Kidney capillary endothelial cell (primary cell): ENCODE results near the gene RORC.
A peak's percentile ranks its signal among the peaks of the same experiment; 100 is the strongest.

Experiments used
- DNase-seq: peaks from one replicate; pipeline ENCODE4 v3.0.0-alpha.2; 2018; ENCODE audit warnings: low spot score

Gene RORC

DNA sequence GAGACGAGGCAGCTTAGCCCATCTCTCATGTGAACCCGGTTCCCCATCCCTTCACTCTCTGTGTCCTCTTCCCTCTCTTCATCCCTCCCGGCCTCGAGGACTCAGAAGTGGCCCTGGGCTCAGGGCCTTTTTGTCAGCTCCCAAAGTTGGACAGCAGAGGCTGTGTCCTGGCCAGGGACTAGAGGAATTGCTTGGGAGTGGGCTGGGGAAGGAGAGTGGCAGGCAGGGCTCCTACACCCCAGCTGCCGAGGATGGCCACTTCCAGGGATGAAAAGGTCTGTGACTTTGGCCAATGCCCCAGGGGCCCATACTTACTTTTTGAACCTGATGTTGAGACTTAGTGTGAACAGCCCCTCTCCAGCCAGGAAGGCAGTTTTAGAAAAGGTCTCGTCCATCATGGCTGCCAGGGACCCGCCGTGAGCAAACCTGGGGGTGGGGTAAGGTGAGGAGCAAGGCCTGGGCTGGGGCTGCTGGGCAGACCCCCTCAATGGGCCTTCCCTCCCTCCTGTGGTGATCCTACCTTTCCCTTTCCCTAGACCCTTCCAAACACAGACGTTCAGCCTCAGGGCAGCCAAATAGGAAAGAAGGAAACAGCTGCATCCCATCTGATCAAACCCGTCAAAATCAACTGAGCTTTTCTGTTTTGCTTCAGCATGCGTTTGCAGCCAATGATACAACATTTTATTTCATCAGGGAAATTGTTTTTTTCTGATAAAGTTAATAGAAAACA, 16.4 kb upstream of the RORC start:
- DNase-seq, result no peak

GRCh38 chr1:151846686-151847237, 15.2 kb upstream of the RORC start:
- DNase-seq, result no peak

DNA sequence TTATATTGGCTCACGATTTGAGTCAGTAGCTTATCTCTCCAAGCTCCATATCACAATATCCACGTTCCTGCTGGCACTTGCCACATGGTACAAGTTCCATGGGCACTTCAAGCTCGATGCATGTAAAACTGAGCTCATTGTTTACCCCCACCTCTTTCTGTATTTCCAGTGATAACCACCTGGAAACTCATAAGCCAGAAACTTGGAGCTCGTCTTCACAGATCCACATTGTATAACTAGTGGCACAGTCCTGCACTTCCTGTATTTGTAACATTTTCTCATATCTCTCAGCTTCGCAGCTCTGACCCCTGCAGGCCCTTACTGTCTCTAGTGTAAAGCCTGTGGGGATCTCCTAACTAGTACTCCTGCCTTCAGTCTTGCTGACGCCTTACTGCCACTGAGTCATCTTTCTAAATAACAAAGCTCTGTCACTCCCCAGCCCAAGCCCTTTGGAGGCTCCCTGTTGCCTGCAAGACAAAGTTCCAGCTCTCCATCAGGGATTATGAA, 14.5 kb upstream of the RORC start:
- peak; percentile 48 for DNase-seq

DNA sequence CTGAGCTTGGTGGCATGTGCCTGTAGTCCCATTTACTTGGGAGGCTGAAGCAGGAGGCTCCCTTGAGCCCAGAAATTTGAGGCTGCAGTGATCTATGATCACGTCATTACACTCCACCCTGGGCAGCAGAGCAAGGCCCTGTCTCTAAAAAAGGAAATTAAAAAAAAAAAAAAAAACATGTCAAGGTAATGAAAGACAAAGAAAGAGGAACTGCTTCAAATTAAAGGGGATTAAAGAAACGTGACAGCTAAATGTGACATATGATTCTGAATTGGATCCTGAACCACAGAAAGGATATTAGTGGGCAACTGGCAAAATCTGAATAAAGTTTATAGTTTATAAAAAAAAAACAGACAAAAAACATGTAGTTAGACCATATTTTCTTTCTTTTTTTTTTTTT, 11.8 kb upstream of the RORC start:
- no peak for DNase-seq

GRCh38 chr1:151841141-151841540, 9.5 kb upstream of the RORC start:
- DNase-seq, result peak; percentile 35

GRCh38 chr1:151840421-151840820, 8.8 kb upstream of the RORC start:
- no peak for DNase-seq

GRCh38 chr1:151839457-151840403, 8.1 kb upstream of the RORC start, which contains the start of gene C2CD4D:
TSS of gene C2CD4D (minus strand) at chr1:151839820. CDS start at chr1:151838989, 831 bp downstream.
- no peak for DNase-seq

GRCh38 chr1:151839082-151839412, 7.4 kb upstream of the RORC start:
- no peak for DNase-seq

GRCh38 chr1:151838222-151839081, 6.8 kb upstream of the RORC start:
- no peak for DNase-seq

- no peak for DNase-seq
These were observed 6.3 kb upstream of the RORC start for GRCh38 chr1:151837884-151838221.

DNA sequence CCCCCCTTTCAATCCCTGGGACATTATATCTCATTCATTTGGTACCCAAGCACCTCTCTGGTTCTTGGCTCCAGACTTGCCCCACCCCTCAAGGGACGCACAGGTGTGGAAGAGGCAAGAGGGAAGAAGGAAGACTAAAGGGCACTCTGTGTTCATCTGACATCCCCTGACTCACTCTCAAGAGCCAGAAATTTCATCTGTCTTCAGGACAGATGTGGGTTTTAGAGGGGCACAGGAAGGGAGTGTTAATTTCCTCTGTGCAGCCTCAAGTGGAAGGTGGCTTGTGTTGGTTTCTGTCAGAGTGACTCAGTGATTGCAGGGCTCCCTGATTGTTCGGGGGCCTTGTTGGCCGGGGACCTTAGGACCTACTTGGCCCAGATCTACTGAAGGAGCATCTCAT, 5.6 kb upstream of the RORC start:
- no peak for DNase-seq

GRCh38 chr1:151835596-151835995, 4.0 kb upstream of the RORC start:
- no peak for DNase-seq

- DNase-seq, result no peak
These were observed 2.6 kb upstream of the RORC start for GRCh38 chr1:151834239-151834638.

- no peak for DNase-seq
These were observed 1.7 kb upstream of the RORC start for GRCh38 chr1:151833172-151833900.

- no peak for DNase-seq
These were observed 847 bp upstream of the RORC start for GRCh38 chr1:151832318-151832980.

GRCh38 chr1:151831256-151831591, 378 bp downstream of the RORC start:
- DNase-seq, result no peak

DNA sequence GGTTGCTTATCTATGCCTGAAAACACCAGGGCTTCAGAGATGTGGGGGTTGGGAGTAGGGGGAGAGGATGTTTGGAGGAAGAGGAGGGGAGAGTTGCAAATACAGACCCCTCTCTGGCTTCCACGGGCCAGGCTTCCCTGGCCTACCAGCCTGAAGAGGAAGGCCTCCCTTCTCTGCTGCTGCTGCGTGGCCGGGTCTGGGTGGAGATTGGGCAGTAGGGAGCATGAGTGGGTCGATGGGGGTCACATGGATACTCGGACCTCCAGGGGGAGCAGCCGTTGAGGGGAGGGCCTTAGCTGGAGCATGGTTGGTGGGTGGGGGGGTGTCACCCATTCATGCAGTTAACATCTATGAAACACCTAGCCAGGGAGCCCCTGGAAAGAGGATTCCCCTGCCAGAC, 1.5 kb downstream of the RORC start:
- DNase-seq, result no peak

- no peak for DNase-seq
These were observed 2.1 kb downstream of the RORC start for GRCh38 chr1:151829352-151830046.

- peak; percentile 15 for DNase-seq
These were observed 2.7 kb downstream of the RORC start for GRCh38 chr1:151828921-151829320.

GRCh38 chr1:151827853-151828252, 3.7 kb downstream of the RORC start:
- DNase-seq, result no peak
